Liver (tissue), 9 donors: ENCODE measurements around the gene DOCK1. TPM values are rescaled to one million over a fixed set of nuclear protein-coding genes. Genes with fewer than 3 reads are reported as not detected.

ENCODE experiments used
- DNase-seq: peaks from one replicate; pipeline ENCODE4 v3.0.0-alpha.2; 2017; ENCODE audit warnings: low spot score
- H3K27ac ChIP-seq, 2 donors: one replicate each; pipeline ENCODE4 v1.7.0; 2013; ENCODE audit warnings: inconsistent platforms in 2 of 2, low read length in 2 of 2, control low read depth in 1 of 2, low read depth in 1 of 2, mild to moderate bottlenecking in 1 of 2
- H3K27me3 ChIP-seq, 4 donors: one replicate each; pipeline versions ENCODE4 v1.6.1 to v1.7.0; 2013; ENCODE audit warnings: low read length in 3 of 4, inconsistent platforms in 1 of 4, mild to moderate bottlenecking in 1 of 4, moderate library complexity in 1 of 4; ENCODE audit not compliant: control insufficient read depth in 4 of 4, insufficient read depth in 4 of 4
- H3K36me3 ChIP-seq, 4 donors: one replicate each; pipeline versions ENCODE4 v1.6.1 to v1.7.0; 2013; ENCODE audit warnings: low read length in 3 of 4, mild to moderate bottlenecking in 3 of 4, low read depth in 1 of 4, moderate library complexity in 1 of 4; ENCODE audit not compliant: control insufficient read depth in 4 of 4, insufficient read depth in 3 of 4
- H3K4me1 ChIP-seq, 4 donors: one replicate each; pipeline versions ENCODE4 v1.6.1 to v1.7.0; 2013; ENCODE audit warnings: low read length in 3 of 4, mild to moderate bottlenecking in 3 of 4, moderate library complexity in 1 of 4; ENCODE audit not compliant: control insufficient read depth in 4 of 4, insufficient read depth in 4 of 4
- H3K4me3 ChIP-seq, 3 donors: one replicate each; pipeline versions ENCODE4 v1.6.1 to v1.7.0; 2013; ENCODE audit warnings: low read length in 3 of 3, control low read depth in 1 of 3, low read depth in 1 of 3, mild to moderate bottlenecking in 1 of 3
- H3K9ac ChIP-seq, 2 donors: one replicate each; pipeline ENCODE4 v1.7.0; 2013; ENCODE audit warnings: low read length in 2 of 2, mild to moderate bottlenecking in 2 of 2, moderate library complexity in 2 of 2, control low read depth in 1 of 2, low read depth in 1 of 2
- H3K9me3 ChIP-seq, 4 donors: one replicate each; pipeline versions ENCODE4 v1.6.1 to v1.7.0; 2013; ENCODE audit warnings: low read length in 3 of 4; ENCODE audit not compliant: control insufficient read depth in 4 of 4
- EGR1 ChIP-seq, 2 donors: IDR thresholded peaks; 2 replicates each; pipeline ENCODE4 v1.6.1; 2016 to 2018; ENCODE audit warnings: antibody characterized with exemption in 2 of 2, low read depth in 2 of 2
- FOXA1 ChIP-seq: IDR thresholded peaks from 2 replicates; pipeline ENCODE4 v1.6.1; 2016; ENCODE audit warnings: antibody characterized with exemption
- FOXA2 ChIP-seq: IDR thresholded peaks from 2 replicates; pipeline ENCODE4 v1.6.1; 2016; ENCODE audit warnings: antibody characterized with exemption
- HNF4G ChIP-seq: IDR thresholded peaks from 2 replicates; pipeline ENCODE4 v1.6.1; 2016; ENCODE audit warnings: antibody characterized with exemption
- JUND ChIP-seq, 2 donors: IDR thresholded peaks; 2 replicates each; pipeline ENCODE4 v1.6.1; 2016; ENCODE audit warnings: antibody characterized with exemption in 2 of 2
- MAX ChIP-seq: IDR thresholded peaks from 2 replicates; pipeline ENCODE4 v1.6.1; 2016; ENCODE audit warnings: antibody characterized with exemption
- NR2F2 ChIP-seq: IDR thresholded peaks from 2 replicates; pipeline ENCODE4 v1.6.1; 2016; ENCODE audit warnings: antibody characterized with exemption
- RAD21 ChIP-seq, 2 donors: IDR thresholded peaks; 2 replicates each; pipeline ENCODE4 v1.6.1; 2016; ENCODE audit warnings: antibody characterized with exemption in 2 of 2, mild to moderate bottlenecking in 2 of 2
- REST ChIP-seq: IDR thresholded peaks from 2 replicates; pipeline ENCODE4 v1.6.1; 2016; ENCODE audit warnings: antibody characterized with exemption, mild to moderate bottlenecking
- TAF1 ChIP-seq: conservative IDR thresholded peaks from 2 replicates; pipeline ENCODE4 v1.6.1; 2016; ENCODE audit warnings: antibody characterized with exemption, mild to moderate bottlenecking
- ZBTB33 ChIP-seq: IDR thresholded peaks from 2 replicates; pipeline ENCODE4 v1.6.1; 2016; ENCODE audit warnings: antibody characterized with exemption
- WGBS: extraction: QIAGEN DNeasy Blood & Tissue Kit; methylation state at CpG from one replicate; pipeline ENCODE4 v1.1.7; 2013; 5-methylcytosine and 5-hydroxymethylcytosine counted together
- polyA plus RNA-seq, 2 donors: library from polyadenylated mRNA; stranded (reverse) in 1 of 2; unstranded in 1 of 2; fragments of 200-250 nt in 1 of 2; fragments of >200 nt in 1 of 2; fragmentation: Nextera tagmentation in 1 of 2; extraction: Ambion mirVana in 1 of 2; gene quantifications; one replicate each; pipeline versions ENCODE4 v1.2.1 to v1.2.3, GENCODE V29; 2013 to 2015
- total RNA-seq, 2 donors: library from RNA; depleted of rRNA; stranded (reverse); fragments of >200 nt; gene quantifications; one replicate each; pipeline ENCODE4 v1.2.3, GENCODE V29; 2014
- donor health status: healthy.
- donor health status: healthy.
- donor health status: healthy.
- donor health status: healthy.
- donor health status: healthy.

DOCK1 gene
- total and polyA plus RNA-seq, 4 donors: 3.8 to 28.8 (median 9.1) TPM

GRCh38 chr10:127046975-127047877 lies 142.0 kb downstream of the DOCK1 start:
- Histone ChIP-seq H3K9ac (no peak overlapping the region), H3K27me3 (no peaks in the 10 kb centered on the region), H3K9me3 (no peaks in the 10 kb centered on the region), H3K27ac (no peak overlapping the region), H3K36me3 (peaks cover 7 to 28% (median 9%) of the 10 kb centered on the region in 4 donors), H3K4me3 (no peak overlapping the region), H3K4me1 (no peaks in the 10 kb centered on the region)
- DNase-seq: peak; percentile 4
- TF ChIP-seq HNF4G: no peak
- TF ChIP-seq EGR1 (IDR thresholded peaks at IDR 0.05; ENCODE audit: low read depth in 2 of 2): no peak
- no peak for TF ChIP-seq REST
- TF ChIP-seq RAD21 (IDR thresholded peaks at IDR 0.05): no peak
- no peak for TF ChIP-seq ZBTB33
- TF ChIP-seq MAX: no peak
- no peak for TF ChIP-seq FOXA1
- WGBS: 95% methylated on average over 7 of the region's 7 CpGs

- H3K9me3 ChIP-seq: no peaks in the 10 kb centered on the region
- H3K27ac ChIP-seq: no peak overlapping the region
- TF ChIP-seq EGR1 (IDR thresholded peaks at IDR 0.05; ENCODE audit: low read depth in 2 of 2) (no peak), JUND (IDR thresholded peaks at IDR 0.05) (no peak), FOXA2 (no peak), RAD21 (IDR thresholded peaks at IDR 0.05) (no peak)
- H3K4me1 ChIP-seq: no peaks in the 10 kb centered on the region
- H3K27me3 ChIP-seq: no peaks in the 10 kb centered on the region
- no peak overlapping the region for H3K4me3 ChIP-seq
- H3K36me3 ChIP-seq: peaks cover 7 to 23% (median 9%) of the 10 kb centered on the region in 4 donors
- WGBS: 97% methylated on average over 6 of the region's 6 CpGs
- H3K9ac ChIP-seq: no peak overlapping the region
- no peak for DNase-seq
Observed at GRCh38 chr10:127047878-127048238, 142.6 kb downstream of the DOCK1 start.

GRCh38 chr10:127048630-127049029 lies 143.4 kb downstream of the DOCK1 start:
- Histone ChIP-seq H3K27ac (no peak overlapping the region), H3K36me3 (peaks cover 6 to 21% (median 10%) of the 10 kb centered on the region in 4 donors), H3K9ac (no peak overlapping the region), H3K4me1 (no peaks in the 10 kb centered on the region), H3K27me3 (no peaks in the 10 kb centered on the region), H3K4me3 (no peak overlapping the region), H3K9me3 (no peaks in the 10 kb centered on the region)
- DNase-seq: no peak
- TF ChIP-seq NR2F2 (no peak), HNF4G (no peak), TAF1 (no peak), EGR1 (IDR thresholded peaks at IDR 0.05; ENCODE audit: low read depth in 2 of 2) (no peak)
- 92% methylated on average over 6 of the region's 6 CpGs for WGBS
